OCI-LY7 (cell line): ENCODE results near the gene TPSB2. TPM values are rescaled to one million over a fixed set of nuclear protein-coding genes. Genes with fewer than 3 reads are reported as not detected.
"Not testable (repeated sequence)": the region's sequence is repeated elsewhere in the genome, so short reads cannot be mapped to it uniquely, and the experiment has no call there.

Source experiments
- BruUV-seq: library from RNA; stranded (reverse); fragments of 400-500 nt; replicated peaks from 2 replicates; lab custom pipeline; 2021; lab: Mats Ljungman, UMichigan
- CTCF ChIA-PET: fragments of 300-600 bp; sonication (Branson Sonifier 250); formaldehyde crosslinking; loops from one replicate; lab custom pipeline; 2022; ENCODE audit warnings: antibody characterized with exemption; ENCODE audit not compliant: unreplicated experiment; lab: Charles Lee
- POLR2A ChIA-PET: fragments of 300-600 bp; sonication (Branson Sonifier 250); formaldehyde crosslinking; loops from one replicate; lab custom pipeline; 2022; ENCODE audit warnings: antibody characterized with exemption; lab: Charles Lee
- DNase-seq: peaks from one replicate; pipeline ENCODE4 v3.0.0-alpha.2; 2015; ENCODE audit warnings: low spot score
- H2AFZ ChIP-seq: fragments of 200-600 bp; sonication (generic), shearing (Covaris generic); 2 replicates; pipeline ENCODE4 v1.6.1; 2014; ENCODE audit warnings: mild to moderate bottlenecking, antibody characterized with exemption, low read length, moderate library complexity
- H3K27ac ChIP-seq: fragments of 200-600 bp; sonication (generic); 2 replicates; pipeline ENCODE4 v1.5.1; 2014; ENCODE audit warnings: mixed run types, low read depth, mild to moderate bottlenecking, moderate library complexity, low read length, inconsistent platforms; ENCODE audit not compliant: poor library complexity, severe bottlenecking
- H3K36me3 ChIP-seq: fragments of 200-600 bp; sonication (generic); 2 replicates; pipeline ENCODE4 v1.6.1; 2014; ENCODE audit warnings: mild to moderate bottlenecking, antibody characterized with exemption, low read length, moderate library complexity, mixed read lengths; ENCODE audit not compliant: insufficient read depth
- H3K4me1 ChIP-seq: fragments of 200-600 bp; sonication (generic); 2 replicates; pipeline ENCODE4 v1.5.1; 2014; ENCODE audit warnings: mild to moderate bottlenecking, low read length; ENCODE audit not compliant: insufficient read depth, poor library complexity, severe bottlenecking
- H3K4me2 ChIP-seq: fragments of 200-600 bp; sonication (generic); 2 replicates; pipeline ENCODE4 v1.6.1; 2014; ENCODE audit warnings: mild to moderate bottlenecking, low read length
- H3K4me3 ChIP-seq: fragments of 200-600 bp; sonication (generic); 2 replicates; pipeline ENCODE4 v1.5.1; 2014; ENCODE audit warnings: mild to moderate bottlenecking, low read depth, low read length; ENCODE audit not compliant: poor library complexity, severe bottlenecking
- H3K79me2 ChIP-seq: fragments of 200-600 bp; sonication (generic); 2 replicates; pipeline ENCODE4 v1.6.1; 2016; ENCODE audit warnings: low read depth, mild to moderate bottlenecking, low read length, moderate library complexity, mixed read lengths; ENCODE audit not compliant: insufficient read depth
- H3K9me2 ChIP-seq: fragments of 200-600 bp; sonication (generic); 2 replicates; pipeline ENCODE4 v1.6.1; 2016; ENCODE audit warnings: mild to moderate bottlenecking, low read length, mixed read lengths; ENCODE audit not compliant: insufficient read depth
- H3K9me3 ChIP-seq: fragments of 200-600 bp; sonication (generic); 2 replicates; pipeline ENCODE4 v1.6.1; 2014; ENCODE audit warnings: mild to moderate bottlenecking, mixed run types, low read length, mixed read lengths
- H4K20me1 ChIP-seq: fragments of 200-600 bp; sonication (generic); 2 replicates; pipeline ENCODE4 v1.6.1; 2014; ENCODE audit warnings: mild to moderate bottlenecking, antibody characterized with exemption, low read length, moderate library complexity, mixed read lengths; ENCODE audit not compliant: insufficient read depth
- CTCF ChIP-seq: fragments of 200-600 bp; sonication (generic); conservative IDR thresholded peaks from 2 replicates; pipeline ENCODE4 v1.5.1; 2014; ENCODE audit warnings: mild to moderate bottlenecking, antibody characterized with exemption, low read length, moderate library complexity, mixed read lengths
- EZH2phosphoT487 ChIP-seq: fragments of 200-600 bp; sonication (generic); IDR thresholded peaks from 2 replicates; pipeline ENCODE4 v1.6.1; 2018; ENCODE audit warnings: low read depth, borderline replicate concordance, mild to moderate bottlenecking, mixed run types, antibody characterized with exemption, low read length, moderate library complexity, mixed read lengths
- intact Hi-C: fragments of 100-400 bp; cut with micrococcal nuclease; formaldehyde crosslinking; loops from one replicate; pipeline ENCODE4 v1.10.0; 2022; ENCODE audit not compliant: unreplicated experiment
- total RNA-seq, 2 experiments: library from RNA; depleted of rRNA in 1 of 2; stranded (reverse); fragments of >200 nt in 1 of 2; shearing (Covaris generic) in 1 of 2; gene quantifications; 2 replicates each; pipeline ENCODE4 v1.2.3, GENCODE V29; 2014 to 2022

Gene TPSB2
- total RNA-seq, 2 experiments from 2014 or later, result not detected

GRCh38 chr16:1245452-1246020 is 15.6 kb upstream of the TPSB2 start:
- Histone ChIP-seq H3K27ac (no peak overlapping the region), H3K4me3 (no peak overlapping the region), H3K36me3 (no peaks in the 10 kb centered on the region), H3K79me2 (no peaks in the 10 kb centered on the region), H3K4me1 (no peaks in the 10 kb centered on the region), H3K9me3 (no peaks in the 10 kb centered on the region), H4K20me1 (no peaks in the 10 kb centered on the region), H3K9me2 (no peaks in the 10 kb centered on the region), H3K4me2 (no peak overlapping the region), H2AFZ (no peak overlapping the region)
- intact Hi-C loops, result no loop called here
- TF ChIP-seq EZH2phosphoT487 (no peak), CTCF (no peak)
- POLR2A ChIA-PET, result no interaction called here
- no peak for DNase-seq
- CTCF ChIA-PET, result no interaction called here
- BruUV-seq, result no TSS peak

- Histone ChIP-seq H2AFZ (no peak overlapping the region), H3K36me3 (no peaks in the 10 kb centered on the region), H3K4me1 (no peaks in the 10 kb centered on the region), H3K9me3 (no peaks in the 10 kb centered on the region), H3K79me2 (no peaks in the 10 kb centered on the region), H3K4me3 (no peak overlapping the region), H4K20me1 (no peaks in the 10 kb centered on the region), H3K4me2 (no peak overlapping the region), H3K9me2 (no peaks in the 10 kb centered on the region), H3K27ac (no peak overlapping the region)
- CTCF ChIA-PET, result no interaction called here
- intact Hi-C loops, result no loop called here
- POLR2A ChIA-PET, result no interaction called here
- no TSS peak for BruUV-seq
- TF ChIP-seq CTCF (no peak), EZH2phosphoT487 (no peak)
- no peak for DNase-seq
Observed at GRCh38 chr16:1244881-1245280, 14.9 kb upstream of the TPSB2 start.

- H3K9me2 ChIP-seq, H3K36me3 ChIP-seq, BruUV-seq, H3K4me3 ChIP-seq, POLR2A ChIA-PET, DNase-seq, H3K79me2 ChIP-seq, H4K20me1 ChIP-seq, H3K27ac ChIP-seq, H3K4me1 ChIP-seq, intact Hi-C loops, H3K9me3 ChIP-seq, H2AFZ ChIP-seq, H3K4me2 ChIP-seq, CTCF ChIA-PET: not testable (repeated sequence)
Observed at GRCh38 chr16:1243907-1244850, 14.2 kb upstream of the TPSB2 start.

DNA sequence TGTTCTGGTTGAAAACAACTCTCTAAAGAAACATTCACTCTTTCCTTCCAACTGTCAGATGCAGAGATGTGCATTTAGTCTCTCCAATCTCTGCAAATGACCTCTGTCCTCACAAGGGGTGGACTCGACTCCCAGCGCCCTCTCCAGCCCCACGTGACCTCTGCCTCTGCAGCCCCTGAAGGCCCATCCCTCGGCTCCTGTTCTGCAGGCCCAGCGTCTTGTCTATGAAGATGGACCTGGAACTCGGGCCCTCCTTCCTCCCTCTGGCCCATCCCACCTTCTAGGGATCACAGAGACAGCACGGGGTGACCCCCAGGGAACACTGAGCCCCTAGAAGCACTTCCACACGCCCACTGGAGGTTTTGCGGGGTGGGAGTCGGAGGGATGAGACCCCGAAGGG is 13.4 kb upstream of the TPSB2 start:
- H3K9me3 ChIP-seq, H3K4me2 ChIP-seq, H3K27ac ChIP-seq, BruUV-seq, H2AFZ ChIP-seq, CTCF ChIA-PET, H3K36me3 ChIP-seq, H3K4me3 ChIP-seq, intact Hi-C loops, DNase-seq, POLR2A ChIA-PET, H3K9me2 ChIP-seq, H3K79me2 ChIP-seq, H3K4me1 ChIP-seq, H4K20me1 ChIP-seq: not testable (repeated sequence)

DNA sequence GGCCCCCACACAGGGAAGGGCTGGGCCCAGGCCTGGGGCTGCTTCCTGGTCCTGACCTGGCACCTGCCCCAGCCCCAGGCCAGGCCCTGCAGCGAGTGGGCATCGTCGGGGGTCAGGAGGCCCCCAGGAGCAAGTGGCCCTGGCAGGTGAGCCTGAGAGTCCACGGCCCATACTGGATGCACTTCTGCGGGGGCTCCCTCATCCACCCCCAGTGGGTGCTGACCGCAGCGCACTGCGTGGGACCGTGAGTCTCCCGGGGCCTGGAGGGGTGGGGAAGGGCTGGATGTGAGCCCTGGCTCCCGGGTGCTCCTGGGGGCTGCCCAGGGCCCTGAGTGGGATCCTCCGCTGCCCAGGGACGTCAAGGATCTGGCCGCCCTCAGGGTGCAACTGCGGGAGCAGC is 11.1 kb upstream of the TPSB2 start:
- BruUV-seq, H4K20me1 ChIP-seq, H3K4me2 ChIP-seq, H3K9me3 ChIP-seq, H3K4me1 ChIP-seq, H3K79me2 ChIP-seq, intact Hi-C loops, H2AFZ ChIP-seq, CTCF ChIA-PET, DNase-seq, H3K27ac ChIP-seq, POLR2A ChIA-PET, H3K9me2 ChIP-seq, H3K4me3 ChIP-seq, H3K36me3 ChIP-seq: not testable (repeated sequence)
